ENCODE measurements around the gene SLC10A7. TPM values are rescaled to one million over a fixed set of nuclear protein-coding genes. Genes with fewer than 3 reads are reported as not detected.

Gene SLC10A7
- total RNA-seq, result 23.4 and 25.6 TPM in 2 replicates

GRCh38 chr4:146521541-146522097 lies at the start of gene SLC10A7:
SLC10A7 (minus strand) TSS chr4:146521940; CDS start chr4:146521717, 223 bp downstream.
- Mint-ChIP-seq H3K27me3 (ENCODE audit: low read depth) (no peaks in the 10 kb centered on the region), H3K27ac (no peak within 1 kb of the TSS), H3K4me1 (ENCODE audit: low read depth) (peaks cover 31% of the 10 kb centered on the region), H3K36me3 (ENCODE audit: low read depth) (peaks cover 3% of the 10 kb centered on the region), H3K9me3 (no peaks in the 10 kb centered on the region), H3K4me3 (ENCODE audit: low read depth) (no peak within 1 kb of the TSS)
- intact Hi-C loops (cut with micrococcal nuclease), result loop anchor here (1.0 to 5.0 kb wide), 8 partner anchors 10 to 1339 kb away; partner anchors contain the start of genes MMAA and OTUD4
- peak; percentile 66 for DNase-seq (ENCODE audit: low spot score)

- Mint-ChIP-seq H3K9me3 (no peaks in the 10 kb centered on the region), H3K27me3 (ENCODE audit: low read depth) (no peaks in the 10 kb centered on the region), H3K4me1 (ENCODE audit: low read depth) (no peaks in the 10 kb centered on the region), H3K27ac (no peak overlapping the region), H3K4me3 (ENCODE audit: low read depth) (no peak overlapping the region), H3K36me3 (ENCODE audit: low read depth) (no peaks in the 10 kb centered on the region)
- no peak for DNase-seq (ENCODE audit: low spot score)
- intact Hi-C loops (cut with micrococcal nuclease), result no loop called here
These were observed 45.7 kb upstream of the SLC10A7 start for GRCh38 chr4:146567396-146567795.

- no peak for DNase-seq (ENCODE audit: low spot score)
- Mint-ChIP-seq H3K4me1 (ENCODE audit: low read depth) (no peaks in the 10 kb centered on the region), H3K27ac (no peak overlapping the region), H3K9me3 (no peaks in the 10 kb centered on the region), H3K36me3 (ENCODE audit: low read depth) (no peaks in the 10 kb centered on the region), H3K27me3 (ENCODE audit: low read depth) (peaks cover 3% of the 10 kb centered on the region), H3K4me3 (ENCODE audit: low read depth) (no peak overlapping the region)
- intact Hi-C loops (cut with micrococcal nuclease), result no loop called here
These were observed 42.8 kb upstream of the SLC10A7 start for GRCh38 chr4:146564492-146564891.

GRCh38 chr4:146550161-146550560 lies 28.4 kb upstream of the SLC10A7 start:
- intact Hi-C loops (cut with micrococcal nuclease), result no loop called here
- no peaks in the 10 kb centered on the region for H3K36me3 Mint-ChIP-seq (ENCODE audit: low read depth)
- H3K27me3 Mint-ChIP-seq (ENCODE audit: low read depth), result peaks cover 4% of the 10 kb centered on the region
- H3K4me1 Mint-ChIP-seq (ENCODE audit: low read depth), result no peaks in the 10 kb centered on the region
- no peak overlapping the region for H3K4me3 Mint-ChIP-seq (ENCODE audit: low read depth)
- DNase-seq (ENCODE audit: low spot score), result no peak
- H3K27ac Mint-ChIP-seq, result no peak overlapping the region
- H3K9me3 Mint-ChIP-seq, result no peaks in the 10 kb centered on the region

GRCh38 chr4:146548443-146548842 lies 26.7 kb upstream of the SLC10A7 start:
- H3K4me1 Mint-ChIP-seq (ENCODE audit: low read depth), result no peaks in the 10 kb centered on the region
- peaks cover 10% of the 10 kb centered on the region for H3K9me3 Mint-ChIP-seq
- H3K27me3 Mint-ChIP-seq (ENCODE audit: low read depth), result peaks cover 7% of the 10 kb centered on the region
- no peak overlapping the region for H3K27ac Mint-ChIP-seq
- no peaks in the 10 kb centered on the region for H3K36me3 Mint-ChIP-seq (ENCODE audit: low read depth)
- no peak for DNase-seq (ENCODE audit: low spot score)
- intact Hi-C loops (cut with micrococcal nuclease), result no loop called here
- H3K4me3 Mint-ChIP-seq (ENCODE audit: low read depth), result no peak overlapping the region

GRCh38 chr4:146545102-146545501 lies 23.4 kb upstream of the SLC10A7 start:
- intact Hi-C loops (cut with micrococcal nuclease), result no loop called here
- no peak for DNase-seq (ENCODE audit: low spot score)
- Mint-ChIP-seq H3K27ac (no peak overlapping the region), H3K36me3 (ENCODE audit: low read depth) (no peaks in the 10 kb centered on the region), H3K27me3 (ENCODE audit: low read depth) (peaks cover 27% of the 10 kb centered on the region), H3K4me1 (ENCODE audit: low read depth) (no peaks in the 10 kb centered on the region), H3K9me3 (peaks cover 20% of the 10 kb centered on the region), H3K4me3 (ENCODE audit: low read depth) (no peak overlapping the region)

GRCh38 chr4:146534178-146534577 lies 12.4 kb upstream of the SLC10A7 start:
- no peaks in the 10 kb centered on the region for H3K9me3 Mint-ChIP-seq
- no peak overlapping the region for H3K4me3 Mint-ChIP-seq (ENCODE audit: low read depth)
- no peaks in the 10 kb centered on the region for H3K4me1 Mint-ChIP-seq (ENCODE audit: low read depth)
- intact Hi-C loops (cut with micrococcal nuclease), result no loop called here
- no peaks in the 10 kb centered on the region for H3K36me3 Mint-ChIP-seq (ENCODE audit: low read depth)
- no peak for DNase-seq (ENCODE audit: low spot score)
- H3K27ac Mint-ChIP-seq, result no peak overlapping the region
- peaks cover 2% of the 10 kb centered on the region for H3K27me3 Mint-ChIP-seq (ENCODE audit: low read depth)

GRCh38 chr4:146525754-146526153 lies 4.0 kb upstream of the SLC10A7 start:
- no peak for DNase-seq (ENCODE audit: low spot score)
- Mint-ChIP-seq H3K27ac (no peak overlapping the region), H3K9me3 (no peaks in the 10 kb centered on the region), H3K27me3 (ENCODE audit: low read depth) (no peaks in the 10 kb centered on the region), H3K36me3 (ENCODE audit: low read depth) (no peaks in the 10 kb centered on the region), H3K4me3 (ENCODE audit: low read depth) (no peak overlapping the region), H3K4me1 (ENCODE audit: low read depth) (peaks cover 17% of the 10 kb centered on the region)
- intact Hi-C loops (cut with micrococcal nuclease), result no loop called here

- H3K4me3 Mint-ChIP-seq (ENCODE audit: low read depth), result no peak overlapping the region
- peaks cover 17% of the 10 kb centered on the region for H3K4me1 Mint-ChIP-seq (ENCODE audit: low read depth)
- no peaks in the 10 kb centered on the region for H3K36me3 Mint-ChIP-seq (ENCODE audit: low read depth)
- H3K9me3 Mint-ChIP-seq, result no peaks in the 10 kb centered on the region
- no peaks in the 10 kb centered on the region for H3K27me3 Mint-ChIP-seq (ENCODE audit: low read depth)
- intact Hi-C loops (cut with micrococcal nuclease), result loop anchor here (5.0 kb wide), 2 partner anchors 907 to 1342 kb away; partner anchors contain the start of genes MMAA and OTUD4
- DNase-seq (ENCODE audit: low spot score), result no peak
- H3K27ac Mint-ChIP-seq, result no peak overlapping the region
These were observed 2.9 kb upstream of the SLC10A7 start for GRCh38 chr4:146524663-146525062.

- intact Hi-C loops (cut with micrococcal nuclease), result loop anchor here (5.0 kb wide), 2 partner anchors 906 to 1341 kb away; partner anchors contain the start of genes MMAA and OTUD4
- Mint-ChIP-seq H3K4me3 (ENCODE audit: low read depth) (no peak overlapping the region), H3K36me3 (ENCODE audit: low read depth) (peaks cover 3% of the 10 kb centered on the region), H3K27ac (no peak overlapping the region), H3K27me3 (ENCODE audit: low read depth) (no peaks in the 10 kb centered on the region), H3K4me1 (ENCODE audit: low read depth) (peaks cover 25% of the 10 kb centered on the region), H3K9me3 (no peaks in the 10 kb centered on the region)
- DNase-seq (ENCODE audit: low spot score), result no peak
These were observed 1.1 kb upstream of the SLC10A7 start for GRCh38 chr4:146522869-146523205.

- peaks cover 28% of the 10 kb centered on the region for H3K4me1 Mint-ChIP-seq (ENCODE audit: low read depth)
- no peak overlapping the region for H3K27ac Mint-ChIP-seq
- peak; percentile 80 for DNase-seq (ENCODE audit: low spot score)
- H3K9me3 Mint-ChIP-seq, result no peaks in the 10 kb centered on the region
- intact Hi-C loops (cut with micrococcal nuclease), result loop anchor here (5.0 kb wide), 2 partner anchors 905 to 1340 kb away; partner anchors contain the start of genes MMAA and OTUD4
- H3K27me3 Mint-ChIP-seq (ENCODE audit: low read depth), result no peaks in the 10 kb centered on the region
- no peak overlapping the region for H3K4me3 Mint-ChIP-seq (ENCODE audit: low read depth)
- peaks cover 3% of the 10 kb centered on the region for H3K36me3 Mint-ChIP-seq (ENCODE audit: low read depth)
These were observed 543 bp upstream of the SLC10A7 start for GRCh38 chr4:146522098-146522868.

- peak; percentile 33 for DNase-seq (ENCODE audit: low spot score)
- no peaks in the 10 kb centered on the region for H3K9me3 Mint-ChIP-seq
- H3K27me3 Mint-ChIP-seq (ENCODE audit: low read depth), result no peaks in the 10 kb centered on the region
- no peak overlapping the region for H3K27ac Mint-ChIP-seq
- intact Hi-C loops (cut with micrococcal nuclease), result loop anchor here (1.0 to 5.0 kb wide), 8 partner anchors 10 to 1339 kb away; partner anchors contain the start of genes MMAA and OTUD4
- no peak overlapping the region for H3K4me3 Mint-ChIP-seq (ENCODE audit: low read depth)
- H3K4me1 Mint-ChIP-seq (ENCODE audit: low read depth), result peaks cover 31% of the 10 kb centered on the region
- H3K36me3 Mint-ChIP-seq (ENCODE audit: low read depth), result peaks cover 5% of the 10 kb centered on the region
These were observed 722 bp downstream of the SLC10A7 start for GRCh38 chr4:146520896-146521540.

Data from activated T-helper 2 cell treated with anti-CD3 and anti-CD28 coated beads, Interferon-gamma antibody, Interleukin-2, Interleukin-4, amounts not matched to agents 10 μg/mL and 5 μg/mL and 100 μg/mL, durations not matched to agents 14 hours and 24 hours and 36 hours (primary cell).